Left ventricle myocardium inferior (tissue), 1 donor: ENCODE data around the gene PBX3. TPM values are rescaled to one million over a fixed set of nuclear protein-coding genes. Genes with fewer than 3 reads are reported as not detected.

Experiments used
- DNase-seq: peaks from one replicate; pipeline ENCODE4 v3.0.0-alpha.2; 2020
- H3K27ac ChIP-seq: fragments of 200-600 bp; replicated peaks from 2 replicates; pipeline ENCODE4 v1.8.0; 2021
- H3K27me3 ChIP-seq: fragments of 200-600 bp; 2 replicates; pipeline ENCODE4 v1.8.0; 2021; ENCODE audit warnings: low read depth
- H3K36me3 ChIP-seq: fragments of 200-600 bp; 2 replicates; pipeline ENCODE4 v1.8.0; 2021
- H3K4me1 ChIP-seq: fragments of 200-600 bp; 2 replicates; pipeline ENCODE4 v1.8.0; 2021
- H3K4me3 ChIP-seq: fragments of 200-600 bp; 2 replicates; pipeline ENCODE4 v1.8.0; 2021; ENCODE audit warnings: mild to moderate bottlenecking, moderate library complexity
- H3K9me3 ChIP-seq: fragments of 200-600 bp; replicated peaks from 2 replicates; pipeline ENCODE4 v1.8.0; 2021
- intact Hi-C: fragments of 100-400 bp; cut with micrococcal nuclease; formaldehyde crosslinking; loops from one replicate; pipeline ENCODE4 v1.11.0; 2022
- total RNA-seq: library from RNA; stranded (reverse); fragmentation: NEBNext Ultra II Directional; extraction: Animal tissue kit (Norgen Biotek cat#: 25700); gene quantifications from one replicate; pipeline ENCODE4 v1.2.1, GENCODE V29; 2021
- TF ChIP-seq, protein P1 (sequence below): fragments of 200-600 bp; IDR thresholded peaks from 2 replicates; pipeline ENCODE4 v1.8.0; 2021; ENCODE audit warnings: antibody characterized with exemption, mild to moderate bottlenecking, borderline replicate concordance
- donor health status: DM: no; HTN: yes; CAD: no; lungs with severe emphysema.

The PBX3 gene
- total RNA-seq, 1 donor from 2014 or later: 44.2 TPM

DNA sequence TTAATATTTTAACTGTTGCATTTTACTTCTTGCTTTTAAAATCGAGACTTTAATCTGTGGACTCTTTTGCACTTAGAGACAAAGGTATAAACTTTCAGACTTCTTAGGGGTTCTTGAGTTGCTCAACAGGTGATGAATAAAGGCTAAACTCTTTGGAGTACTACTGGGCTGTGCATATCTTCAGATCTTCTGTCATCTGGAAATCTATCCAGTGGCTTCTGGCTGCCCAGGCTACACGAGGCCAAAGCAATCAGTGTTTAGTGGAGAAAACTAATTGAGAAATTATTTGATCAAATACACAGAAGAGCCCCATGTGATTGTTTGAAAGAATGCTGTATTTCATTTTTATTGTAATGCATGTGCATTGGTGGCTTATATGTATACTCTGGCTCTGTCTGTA lies 146.1 kb downstream of the PBX3 start:
- intact Hi-C loops: no loop called here
- Histone ChIP-seq H3K4me3 (no peak overlapping the region), H3K36me3 (no peaks in the 10 kb centered on the region), H3K4me1 (peaks cover 24% of the 10 kb centered on the region), H3K27me3 (no peaks in the 10 kb centered on the region), H3K27ac (no peak overlapping the region), H3K9me3 (no peaks in the 10 kb centered on the region)
- no peak for DNase-seq
- TF ChIP-seq, protein P1, sequence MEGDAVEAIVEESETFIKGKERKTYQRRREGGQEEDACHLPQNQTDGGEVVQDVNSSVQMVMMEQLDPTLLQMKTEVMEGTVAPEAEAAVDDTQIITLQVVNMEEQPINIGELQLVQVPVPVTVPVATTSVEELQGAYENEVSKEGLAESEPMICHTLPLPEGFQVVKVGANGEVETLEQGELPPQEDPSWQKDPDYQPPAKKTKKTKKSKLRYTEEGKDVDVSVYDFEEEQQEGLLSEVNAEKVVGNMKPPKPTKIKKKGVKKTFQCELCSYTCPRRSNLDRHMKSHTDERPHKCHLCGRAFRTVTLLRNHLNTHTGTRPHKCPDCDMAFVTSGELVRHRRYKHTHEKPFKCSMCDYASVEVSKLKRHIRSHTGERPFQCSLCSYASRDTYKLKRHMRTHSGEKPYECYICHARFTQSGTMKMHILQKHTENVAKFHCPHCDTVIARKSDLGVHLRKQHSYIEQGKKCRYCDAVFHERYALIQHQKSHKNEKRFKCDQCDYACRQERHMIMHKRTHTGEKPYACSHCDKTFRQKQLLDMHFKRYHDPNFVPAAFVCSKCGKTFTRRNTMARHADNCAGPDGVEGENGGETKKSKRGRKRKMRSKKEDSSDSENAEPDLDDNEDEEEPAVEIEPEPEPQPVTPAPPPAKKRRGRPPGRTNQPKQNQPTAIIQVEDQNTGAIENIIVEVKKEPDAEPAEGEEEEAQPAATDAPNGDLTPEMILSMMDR: no peak

DNA sequence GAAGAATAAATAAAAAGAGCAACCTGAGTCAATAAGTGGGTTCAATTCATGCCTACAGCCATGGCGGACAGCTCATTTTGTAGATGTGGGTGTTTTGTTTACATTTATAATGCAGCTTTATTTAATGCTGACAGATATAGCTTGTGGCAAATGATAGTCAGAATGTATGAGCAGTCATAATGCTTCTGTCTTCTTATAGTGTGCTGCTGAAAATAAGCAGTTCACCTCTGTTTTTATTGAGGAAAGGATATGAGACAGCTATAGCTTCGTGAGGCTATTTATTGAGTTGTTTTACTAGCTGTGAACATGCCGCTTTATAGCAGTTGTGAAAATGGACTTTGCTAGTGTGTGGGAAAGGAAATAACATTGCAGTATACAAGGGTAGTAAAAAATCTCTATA lies 147.4 kb downstream of the PBX3 start:
- TF ChIP-seq, protein P1: no peak
- H3K4me1 ChIP-seq: peaks cover 15% of the 10 kb centered on the region
- H3K9me3 ChIP-seq: no peaks in the 10 kb centered on the region
- H3K36me3 ChIP-seq: no peaks in the 10 kb centered on the region
- no peaks in the 10 kb centered on the region for H3K27me3 ChIP-seq
- no peak overlapping the region for H3K27ac ChIP-seq
- intact Hi-C loops: no loop called here
- H3K4me3 ChIP-seq: no peak overlapping the region
- DNase-seq: no peak

DNA sequence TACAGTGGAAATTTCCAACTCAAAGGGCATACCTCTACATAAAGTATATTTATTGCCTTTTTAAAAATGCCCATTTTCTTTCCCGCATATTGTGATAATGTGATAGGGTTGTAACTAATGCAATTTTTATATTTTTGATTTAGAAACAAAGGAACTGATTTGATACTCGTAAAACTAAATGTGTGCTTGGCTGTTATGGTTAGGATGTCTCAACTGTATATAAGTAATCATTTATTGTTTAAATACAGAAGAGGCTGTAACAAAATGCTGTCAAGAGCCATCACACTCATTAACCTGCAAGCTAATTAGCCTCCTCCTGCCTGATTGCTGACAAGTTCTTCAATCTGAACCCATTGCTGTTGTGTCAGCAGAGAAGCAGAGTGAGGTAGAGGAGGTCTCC lies 149.2 kb downstream of the PBX3 start:
- no peak overlapping the region for H3K4me3 ChIP-seq
- no peaks in the 10 kb centered on the region for H3K27me3 ChIP-seq
- no peaks in the 10 kb centered on the region for H3K36me3 ChIP-seq
- no peaks in the 10 kb centered on the region for H3K9me3 ChIP-seq
- H3K27ac ChIP-seq: no peak overlapping the region
- TF ChIP-seq, protein P1: no peak
- DNase-seq: no peak
- intact Hi-C loops: no loop called here
- no peaks in the 10 kb centered on the region for H3K4me1 ChIP-seq

DNA sequence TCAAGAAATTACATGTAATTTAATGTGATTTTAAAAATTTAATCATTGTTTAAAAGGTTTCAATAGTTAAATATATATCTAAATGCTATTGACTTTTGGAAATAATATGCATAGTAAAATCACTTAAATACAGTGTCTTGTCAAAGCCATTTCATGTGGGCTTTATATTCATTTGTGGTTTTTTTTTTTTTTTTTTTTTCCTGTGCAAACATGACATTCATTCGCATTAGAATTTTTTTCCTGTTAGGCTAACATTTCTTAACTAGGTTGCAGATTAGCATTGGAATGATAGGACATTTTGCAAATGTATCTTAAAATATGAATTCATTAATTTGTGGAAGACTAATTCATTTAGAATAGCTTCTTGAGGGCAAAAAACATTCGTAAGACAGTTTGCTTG lies 149.8 kb downstream of the PBX3 start:
- Histone ChIP-seq H3K4me3 (no peak overlapping the region), H3K36me3 (no peaks in the 10 kb centered on the region), H3K4me1 (peaks cover 4% of the 10 kb centered on the region), H3K27ac (no peak overlapping the region), H3K27me3 (no peaks in the 10 kb centered on the region), H3K9me3 (no peaks in the 10 kb centered on the region)
- intact Hi-C loops: no loop called here
- TF ChIP-seq, protein P1: no peak
- no peak for DNase-seq

DNA sequence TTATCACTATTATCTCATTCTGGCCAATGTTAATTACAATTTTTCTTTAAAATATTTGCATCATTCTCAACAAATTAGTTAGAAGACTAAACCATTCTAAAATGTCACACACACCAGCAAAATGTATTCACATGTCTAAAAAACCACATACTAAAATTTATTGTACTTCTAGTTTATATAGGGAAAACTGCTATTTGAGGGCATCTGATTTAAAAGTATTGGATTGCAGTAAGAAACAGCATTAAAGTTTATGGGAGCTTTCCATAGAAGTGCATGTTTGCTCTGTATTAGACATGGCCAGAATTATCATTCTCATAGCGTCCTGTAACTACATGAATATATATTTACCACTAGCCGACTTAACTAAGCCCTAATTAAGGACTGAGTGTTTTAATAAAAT lies 150.3 kb downstream of the PBX3 start:
- Histone ChIP-seq H3K36me3 (no peaks in the 10 kb centered on the region), H3K9me3 (no peaks in the 10 kb centered on the region), H3K4me3 (no peak overlapping the region), H3K4me1 (peaks cover 8% of the 10 kb centered on the region), H3K27ac (no peak overlapping the region), H3K27me3 (no peaks in the 10 kb centered on the region)
- intact Hi-C loops: no loop called here
- TF ChIP-seq, protein P1: no peak
- DNase-seq: no peak

DNA sequence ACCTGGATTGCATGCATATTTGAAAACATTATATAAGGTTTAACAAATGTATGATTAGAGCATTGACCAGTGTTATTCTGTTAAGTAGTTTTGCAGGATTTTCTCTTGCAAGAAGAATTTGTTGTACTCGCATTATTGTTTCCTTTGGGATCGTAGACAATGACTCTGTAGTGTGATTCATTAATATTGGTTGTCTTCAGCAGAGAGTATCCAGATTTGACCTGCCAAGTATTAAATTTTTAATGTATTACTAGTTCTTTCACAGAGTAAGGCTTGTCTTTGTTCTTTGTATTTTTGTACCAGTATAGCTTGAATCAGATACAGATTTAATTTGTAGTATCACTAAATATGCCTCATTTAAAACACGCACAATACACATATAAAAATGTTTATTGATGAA lies 155.0 kb downstream of the PBX3 start:
- Histone ChIP-seq H3K36me3 (no peaks in the 10 kb centered on the region), H3K27me3 (no peaks in the 10 kb centered on the region), H3K4me1 (peaks cover 32% of the 10 kb centered on the region), H3K4me3 (no peak overlapping the region), H3K9me3 (no peaks in the 10 kb centered on the region), H3K27ac (no peak overlapping the region)
- intact Hi-C loops: no loop called here
- TF ChIP-seq, protein P1: no peak
- no peak for DNase-seq
